Fibroblast of the aortic adventitia (primary cell): ENCODE results near the gene SPRR1A. TPM values are rescaled to one million over a fixed set of nuclear protein-coding genes. Genes with fewer than 3 reads are reported as not detected.

Source experiments
- DNase-seq: peaks from one replicate; pipeline ENCODE4 v3.0.0-alpha.2; 2010; ENCODE audit warnings: low read depth
- H3K4me3 ChIP-seq: 2 replicates; pipeline ENCODE4 v1.5.1; 2011; ENCODE audit warnings: low read depth, mild to moderate bottlenecking, control low read depth, low read length, moderate library complexity
- total RNA-seq: library from RNA; depleted of rRNA; stranded (reverse); fragments of >200 nt; gene quantifications from 2 replicates; pipeline ENCODE4 v1.2.3, GENCODE V29; 2012; ENCODE audit warnings: low replicate concordance
- TF ChIP-seq, protein P1 (sequence below): IDR thresholded peaks from 2 replicates; pipeline ENCODE4 v1.5.1; 2011; ENCODE audit warnings: mild to moderate bottlenecking, low read length, control low read depth, inconsistent platforms; ENCODE audit not compliant: insufficient read depth

The SPRR1A gene
- total RNA-seq, 1 donor, result not detected

DNA sequence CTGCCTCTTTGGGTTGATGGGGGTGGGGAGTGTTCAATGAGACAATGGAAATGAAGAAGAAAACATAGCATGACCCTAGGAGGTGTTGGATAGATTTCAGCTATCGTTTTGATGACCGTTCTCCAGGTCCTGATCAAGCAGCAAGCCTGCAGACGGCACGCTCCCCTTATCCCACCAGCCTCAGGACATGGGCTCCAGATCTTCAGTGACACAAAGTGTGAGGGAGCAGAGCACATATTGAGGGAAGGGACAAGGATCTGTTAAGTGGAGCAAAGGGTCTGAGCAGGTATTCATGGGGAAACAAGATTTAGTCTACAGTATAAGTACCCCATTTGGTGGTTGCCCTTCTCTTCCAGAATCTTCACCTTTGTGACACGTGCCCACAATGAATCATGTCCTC, 32.2 kb upstream of the SPRR1A start:
- TF ChIP-seq, protein P1, sequence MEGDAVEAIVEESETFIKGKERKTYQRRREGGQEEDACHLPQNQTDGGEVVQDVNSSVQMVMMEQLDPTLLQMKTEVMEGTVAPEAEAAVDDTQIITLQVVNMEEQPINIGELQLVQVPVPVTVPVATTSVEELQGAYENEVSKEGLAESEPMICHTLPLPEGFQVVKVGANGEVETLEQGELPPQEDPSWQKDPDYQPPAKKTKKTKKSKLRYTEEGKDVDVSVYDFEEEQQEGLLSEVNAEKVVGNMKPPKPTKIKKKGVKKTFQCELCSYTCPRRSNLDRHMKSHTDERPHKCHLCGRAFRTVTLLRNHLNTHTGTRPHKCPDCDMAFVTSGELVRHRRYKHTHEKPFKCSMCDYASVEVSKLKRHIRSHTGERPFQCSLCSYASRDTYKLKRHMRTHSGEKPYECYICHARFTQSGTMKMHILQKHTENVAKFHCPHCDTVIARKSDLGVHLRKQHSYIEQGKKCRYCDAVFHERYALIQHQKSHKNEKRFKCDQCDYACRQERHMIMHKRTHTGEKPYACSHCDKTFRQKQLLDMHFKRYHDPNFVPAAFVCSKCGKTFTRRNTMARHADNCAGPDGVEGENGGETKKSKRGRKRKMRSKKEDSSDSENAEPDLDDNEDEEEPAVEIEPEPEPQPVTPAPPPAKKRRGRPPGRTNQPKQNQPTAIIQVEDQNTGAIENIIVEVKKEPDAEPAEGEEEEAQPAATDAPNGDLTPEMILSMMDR, result no peak
- H3K4me3 ChIP-seq, result no peak overlapping the region
- no peak for DNase-seq

DNA sequence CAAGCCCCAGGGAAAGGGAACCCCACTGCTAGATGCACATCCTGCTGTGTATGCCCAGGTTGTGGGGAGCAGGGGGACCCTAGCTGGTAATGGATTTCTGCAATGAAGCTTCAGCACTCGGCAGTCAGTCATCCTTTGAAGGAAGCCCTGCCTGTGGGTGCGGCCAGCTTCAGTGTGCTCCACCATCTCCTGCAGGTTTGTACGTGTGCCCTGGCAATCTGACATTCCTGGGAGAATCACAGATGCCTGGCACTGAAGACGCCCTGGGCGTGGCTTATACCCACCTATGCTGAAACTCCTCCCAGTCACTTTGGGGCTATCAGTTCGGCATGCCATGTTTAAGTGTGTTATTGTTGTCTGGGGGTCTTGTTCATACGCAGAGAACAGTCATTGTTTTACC, 30.1 kb upstream of the SPRR1A start:
- TF ChIP-seq, protein P1, result no peak
- no peak overlapping the region for H3K4me3 ChIP-seq
- no peak for DNase-seq

DNA sequence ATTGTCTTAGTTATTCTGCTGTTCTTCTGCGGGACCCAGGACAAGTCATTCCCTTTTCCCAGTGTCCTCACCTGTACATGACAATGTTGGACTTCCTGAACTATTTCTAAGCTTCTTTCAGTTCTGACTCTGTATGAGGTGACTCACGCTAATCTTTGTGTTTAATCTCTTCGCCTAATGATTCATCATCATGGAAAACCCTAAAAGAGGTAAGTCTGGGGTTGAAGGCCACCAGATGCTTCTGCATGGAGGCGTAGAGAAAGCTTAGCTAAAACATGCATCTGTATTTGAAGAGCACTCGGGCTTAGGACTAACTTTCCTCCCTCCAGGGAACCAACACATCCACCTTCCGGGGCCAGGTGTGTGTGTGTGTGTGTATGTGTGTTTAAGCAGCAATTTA, 29.4 kb upstream of the SPRR1A start:
- TF ChIP-seq, protein P1, result no peak
- DNase-seq, result no peak
- H3K4me3 ChIP-seq, result no peak overlapping the region

DNA sequence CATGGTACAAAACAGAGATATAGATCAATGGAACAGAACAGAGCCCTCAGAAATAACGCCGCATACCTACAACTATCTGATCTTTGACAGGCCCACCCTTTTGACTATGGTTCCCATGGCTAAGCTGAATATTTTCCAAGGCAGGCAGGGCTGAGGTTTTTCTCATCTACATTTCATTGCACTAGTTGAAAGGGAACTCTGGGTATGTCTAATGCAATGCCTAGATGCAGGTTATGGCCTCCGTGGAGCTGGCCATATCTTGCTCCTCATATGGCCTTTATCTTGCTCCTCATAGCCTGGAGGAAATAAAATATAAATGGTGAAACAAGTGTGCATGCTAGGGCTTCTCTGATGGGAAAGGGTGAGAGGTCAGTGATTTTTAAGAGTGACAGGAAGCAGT, 26.3 kb upstream of the SPRR1A start:
- TF ChIP-seq, protein P1, result no peak
- no peak overlapping the region for H3K4me3 ChIP-seq
- DNase-seq, result no peak

DNA sequence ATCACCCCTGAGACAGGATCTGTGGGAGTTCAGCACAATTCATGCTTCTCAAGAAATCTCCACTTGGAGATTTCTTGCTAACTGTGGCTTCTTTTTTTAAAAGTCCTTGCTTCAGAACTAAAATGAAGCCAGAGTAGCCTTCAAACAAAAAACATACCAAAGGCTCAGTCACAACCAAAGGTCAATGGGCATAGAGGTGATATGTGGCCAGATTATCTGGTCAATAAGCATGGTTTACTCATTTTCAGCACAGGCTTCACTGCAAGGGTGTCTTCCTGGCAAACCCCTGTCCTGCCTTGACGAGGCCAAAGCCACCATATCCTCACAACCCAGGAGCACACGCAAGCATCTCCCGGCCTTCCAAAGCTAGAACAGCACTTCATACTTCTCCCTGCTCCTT, 24.6 kb upstream of the SPRR1A start:
- no peak for DNase-seq
- H3K4me3 ChIP-seq, result no peak overlapping the region
- TF ChIP-seq, protein P1, result no peak

DNA sequence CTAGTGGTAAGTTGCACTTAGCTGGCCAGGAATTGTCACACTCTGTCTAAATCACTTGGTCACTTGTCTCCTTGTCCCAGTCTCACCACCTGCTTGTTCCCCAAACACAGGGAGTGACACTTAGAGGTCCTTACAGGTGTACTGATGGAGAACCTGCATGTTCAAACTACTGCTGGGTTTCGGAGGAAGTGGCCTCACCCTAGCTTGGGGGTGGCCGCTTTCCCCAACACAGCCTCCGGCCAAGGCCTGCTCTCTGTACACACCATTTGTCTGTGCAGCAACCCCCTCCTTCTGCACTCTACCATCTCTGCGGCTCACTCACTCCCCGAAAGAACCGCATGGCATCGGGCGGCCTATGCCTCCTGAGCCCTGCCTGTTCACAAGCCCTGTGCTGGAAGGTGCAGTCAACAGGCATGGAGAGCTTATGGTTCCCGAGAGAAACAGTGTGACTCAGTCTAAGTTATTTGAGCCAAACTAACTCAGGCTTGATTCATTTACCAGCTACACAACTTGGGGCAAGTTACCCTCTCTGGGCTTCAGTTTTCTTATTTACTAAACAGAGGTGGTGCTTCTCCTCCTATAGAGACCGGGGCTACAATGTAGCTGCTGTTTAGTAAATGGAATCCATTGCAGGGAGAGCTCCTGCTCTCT, 24.0 kb upstream of the SPRR1A start:
- H3K4me3 ChIP-seq, result no peak overlapping the region
- DNase-seq, result no peak
- TF ChIP-seq, protein P1, result no peak
